COLO829 (cell line): Measurements from ENCODE around the gene OR2T27.
A peak's percentile ranks its signal among the peaks of the same experiment; 100 is the strongest.
"Not testable (repeated sequence)": the region's sequence is repeated elsewhere in the genome, so short reads cannot be mapped to it uniquely, and the experiment has no call there.

Source experiments
- DNase-seq: peaks from one replicate; pipeline ENCODE4 v3.0.0; 2012; ENCODE audit warnings: low spot score

Gene OR2T27

GRCh38 chr1:248655354-248655753 lies at the start of gene OR2T27:
TSS of gene OR2T27 (minus strand) at chr1:248655528. CDS start at chr1:248650884, 4,644 bp downstream.
- DNase-seq = not testable (repeated sequence)

- no peak for DNase-seq
These were observed 49.3 kb upstream of the OR2T27 start for GRCh38 chr1:248704606-248705005.

DNA sequence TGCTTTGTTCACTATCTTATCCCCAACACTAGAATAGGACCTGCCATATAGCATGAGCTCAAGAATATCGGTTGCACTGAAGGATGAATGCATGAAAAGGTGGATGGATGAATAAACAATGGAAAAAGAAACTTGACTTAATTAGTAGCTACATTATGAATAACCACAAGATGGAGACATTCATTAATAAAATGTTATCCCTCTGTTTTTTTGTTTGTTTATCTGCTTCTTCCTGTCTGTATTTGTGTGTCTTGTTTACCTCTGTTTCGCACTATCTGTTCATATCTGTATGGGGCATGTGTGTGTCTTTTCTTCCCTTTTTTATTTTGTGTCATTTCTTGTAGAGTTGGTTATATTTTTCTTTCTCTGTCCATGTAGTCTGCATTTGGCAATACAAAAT lies 48.3 kb upstream of the OR2T27 start:
- peak; percentile 37 for DNase-seq

GRCh38 chr1:248702714-248703113 lies 47.4 kb upstream of the OR2T27 start, which contains the start of gene OR14I1:
TSS of gene OR14I1 (minus strand) at chr1:248702766.
- no peak for DNase-seq

- DNase-seq = no peak
These were observed 43.8 kb upstream of the OR2T27 start for GRCh38 chr1:248699099-248699498.

DNA sequence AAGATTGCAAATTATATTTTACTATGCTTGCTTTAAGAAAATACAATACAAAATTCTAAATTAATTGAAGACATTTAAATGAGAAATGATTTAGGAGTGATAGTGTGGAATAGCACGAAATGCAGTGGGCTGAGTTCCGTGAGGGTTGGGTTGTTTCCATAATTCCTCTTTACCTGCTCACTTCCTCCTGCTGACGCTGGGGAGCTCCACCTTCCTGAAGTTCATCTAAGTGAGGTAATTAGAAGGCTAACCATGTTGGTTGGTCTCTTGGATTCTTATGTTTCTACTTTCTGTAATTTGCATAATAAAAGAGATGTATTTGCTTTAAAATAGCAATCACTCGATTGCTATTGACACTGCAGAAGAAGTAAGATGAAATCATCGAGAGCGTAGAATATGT lies 42.6 kb upstream of the OR2T27 start:
- DNase-seq = no peak

GRCh38 chr1:248696774-248697173 lies 41.4 kb upstream of the OR2T27 start:
- DNase-seq = peak; percentile 62

DNA sequence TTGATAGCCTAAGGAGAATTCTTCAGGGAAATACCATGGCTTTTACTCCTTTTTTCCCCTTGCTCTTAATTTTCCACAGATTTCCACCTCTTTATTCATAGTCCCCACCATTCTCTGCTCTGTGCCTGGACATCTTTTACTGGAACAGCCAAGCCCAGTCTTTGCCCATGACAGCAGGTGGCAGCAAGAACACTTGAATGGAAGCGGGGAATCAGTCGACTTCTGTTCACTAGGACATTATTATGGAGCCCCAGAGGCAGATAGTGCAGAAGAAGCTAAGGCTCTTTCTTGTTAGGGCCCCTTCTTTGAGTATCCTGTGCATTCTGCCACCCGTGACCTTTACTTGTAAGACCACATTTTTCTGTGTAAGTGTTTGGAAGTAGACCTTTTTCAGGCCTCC lies 40.9 kb upstream of the OR2T27 start:
- DNase-seq = peak; percentile 58

DNA sequence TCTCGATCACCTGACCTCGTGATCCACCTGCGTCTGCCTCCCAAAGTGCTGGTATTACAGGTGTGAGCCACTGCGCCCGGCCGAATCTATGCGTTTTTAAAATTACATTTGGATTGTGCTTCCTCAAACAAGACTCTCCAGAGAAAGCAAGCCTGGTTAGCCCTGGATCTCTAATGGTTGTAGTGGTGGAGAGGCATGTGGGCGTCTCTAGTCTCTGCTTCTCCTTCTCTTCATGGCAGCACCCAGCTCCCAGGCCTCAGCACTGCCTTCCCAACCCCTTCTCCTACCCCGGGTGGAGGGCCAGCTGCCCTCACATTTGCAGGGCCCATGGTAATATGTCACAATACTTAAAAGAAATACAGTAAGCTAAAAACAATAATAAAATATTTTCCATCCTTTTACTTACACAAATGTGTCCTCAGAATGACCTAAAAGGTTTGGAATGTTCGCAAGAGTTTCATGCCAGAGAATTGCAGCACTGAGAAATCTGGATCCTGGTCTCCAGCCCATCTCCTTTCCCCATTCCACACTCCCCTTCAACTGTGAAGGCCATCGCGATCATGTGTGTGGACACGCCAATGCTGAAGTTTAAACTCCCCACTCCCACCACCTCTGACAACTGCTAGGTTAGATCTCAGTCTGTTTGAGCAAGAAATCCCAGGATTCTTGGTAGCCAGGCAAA lies 40.3 kb upstream of the OR2T27 start:
- no peak for DNase-seq

GRCh38 chr1:248691567-248692155 lies 36.3 kb upstream of the OR2T27 start:
- DNase-seq = no peak

- DNase-seq = no peak
These were observed 33.4 kb upstream of the OR2T27 start for GRCh38 chr1:248688527-248689298.

DNA sequence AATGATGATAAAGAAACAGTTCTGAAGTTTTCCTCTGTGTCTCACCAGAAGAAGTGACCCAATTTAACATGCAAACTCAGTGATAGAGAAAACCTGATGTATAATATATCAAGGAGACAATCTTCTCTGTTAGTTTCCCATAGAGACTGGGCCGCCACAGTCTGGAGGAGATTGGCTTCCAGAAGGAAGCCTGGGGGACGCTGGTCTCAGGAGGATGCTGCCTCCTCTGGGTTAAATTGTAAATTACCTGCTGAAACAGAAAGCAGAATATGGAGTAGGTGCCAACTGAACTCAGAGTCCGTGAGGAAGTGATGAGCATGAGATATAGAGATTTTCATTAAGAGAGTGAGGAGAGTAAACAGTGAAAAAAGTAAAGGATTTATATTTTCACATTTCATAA lies 31.5 kb upstream of the OR2T27 start:
- peak; percentile 56 for DNase-seq

- no peak for DNase-seq
These were observed 26.3 kb upstream of the OR2T27 start for GRCh38 chr1:248681651-248682050.

DNA sequence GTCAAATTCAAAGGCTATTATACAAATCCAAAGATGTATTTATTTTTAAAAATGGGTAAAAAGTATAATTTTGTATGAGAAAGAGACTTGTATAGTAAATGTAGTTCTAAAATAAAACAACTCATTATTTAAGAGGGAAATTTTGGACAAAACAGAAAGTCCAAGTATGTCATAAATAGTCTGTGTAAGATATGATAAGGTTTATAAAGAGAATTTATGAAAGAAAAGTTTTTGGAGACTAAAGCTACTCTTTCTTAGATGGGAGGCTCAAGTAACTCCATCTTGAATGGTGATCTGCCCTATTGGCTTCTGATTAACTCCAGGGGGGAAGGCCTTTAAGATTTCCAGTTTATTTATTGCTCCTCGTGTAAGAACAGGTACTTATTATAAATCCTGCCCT lies 14.7 kb upstream of the OR2T27 start:
- no peak for DNase-seq

GRCh38 chr1:248663453-248664328 lies 8.4 kb upstream of the OR2T27 start:
- DNase-seq = not testable (repeated sequence)

GRCh38 chr1:248656797-248657196 lies 1.5 kb upstream of the OR2T27 start:
- not testable (repeated sequence) for DNase-seq

- DNase-seq = not testable (repeated sequence)
These were observed 6.4 kb downstream of the OR2T27 start for GRCh38 chr1:248648770-248649536.

DNA sequence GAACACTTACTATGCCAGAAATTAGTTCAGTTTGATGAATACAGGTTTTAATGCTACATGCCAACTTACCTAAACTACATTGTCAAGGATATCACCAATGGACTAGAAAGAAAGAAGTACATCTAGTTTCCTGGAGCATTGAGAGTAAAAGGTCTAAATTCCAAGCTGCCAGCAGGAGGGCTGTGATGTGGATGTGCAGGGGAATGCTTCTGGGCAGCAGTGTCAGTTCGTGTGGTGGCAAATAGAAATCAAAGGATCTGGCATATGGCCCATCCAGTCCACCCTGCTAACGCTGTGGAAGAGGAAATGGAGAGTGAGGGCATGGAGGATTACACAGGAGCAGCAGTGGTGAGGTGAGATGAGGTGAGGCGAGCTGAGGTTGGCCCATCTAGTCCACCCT lies 10.2 kb downstream of the OR2T27 start, which contains the start of gene OR2T35:
Gene OR2T35, minus strand, starts transcription at position 101 of the 400 bp plus-strand sequence. CDS start 6,020 bp downstream, outside the sequence.
- not testable (repeated sequence) for DNase-seq

- DNase-seq = not testable (repeated sequence)
These were observed 12.2 kb downstream of the OR2T27 start for GRCh38 chr1:248642971-248643651.

DNA sequence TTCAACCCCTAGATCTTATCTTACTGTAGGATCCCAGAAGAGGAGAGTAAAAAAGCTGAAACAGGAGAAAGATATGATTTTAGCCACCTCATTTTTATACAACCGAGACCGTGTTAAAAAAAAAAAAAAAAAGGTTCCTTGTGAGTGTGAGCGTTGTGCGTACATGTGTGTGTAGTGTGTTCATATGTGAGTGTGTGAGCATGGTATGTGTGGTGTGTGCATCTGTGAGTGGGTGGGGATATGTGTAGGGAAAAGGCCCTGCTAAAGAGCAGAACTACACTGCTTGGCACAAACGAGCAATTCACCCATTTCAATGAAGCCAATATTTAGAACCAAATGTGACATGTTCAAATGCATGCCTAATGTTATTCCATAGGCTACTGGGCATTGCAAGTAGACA lies 13.7 kb downstream of the OR2T27 start:
- DNase-seq = not testable (repeated sequence)
